GM12873 (cell line): ENCODE results near the gene TMEM119.
A peak's percentile ranks its signal among the peaks of the same experiment; 100 is the strongest.

Experiments
- CTCF ChIP-seq: IDR thresholded peaks from 2 replicates; pipeline ENCODE4 v1.5.1; 2012; ENCODE audit warnings: low read depth, mild to moderate bottlenecking, moderate library complexity, low read length, control low read depth; ENCODE audit not compliant: insufficient read depth; ENCODE audit errors: missing control alignments

The TMEM119 gene

DNA sequence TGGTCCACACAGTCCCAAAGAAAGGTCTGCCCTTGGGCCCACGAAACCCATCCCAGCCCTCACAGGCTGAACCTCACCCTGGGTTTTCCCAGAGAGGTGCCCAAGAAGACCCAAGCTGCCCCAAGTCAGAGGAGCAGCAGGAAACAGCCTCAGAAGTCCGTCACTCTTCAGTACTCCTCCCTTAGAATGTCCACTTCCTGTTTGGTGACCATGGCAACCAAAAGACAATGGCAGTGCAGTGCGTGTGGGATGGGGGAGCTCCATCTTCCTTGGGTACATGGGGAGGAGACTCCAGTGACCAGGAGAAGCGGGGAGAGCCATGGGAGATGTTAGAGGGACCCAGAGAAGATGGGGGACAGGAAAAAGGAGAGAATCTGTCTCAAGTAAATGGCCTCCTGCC is 24.5 kb upstream of the TMEM119 start:
- TF ChIP-seq CTCF, result no peak

- no peak for TF ChIP-seq CTCF
These were observed 23.3 kb upstream of the TMEM119 start for GRCh38 chr12:108621161-108621560.

- TF ChIP-seq CTCF, result no peak
These were observed 22.5 kb upstream of the TMEM119 start for GRCh38 chr12:108620236-108620879.

DNA sequence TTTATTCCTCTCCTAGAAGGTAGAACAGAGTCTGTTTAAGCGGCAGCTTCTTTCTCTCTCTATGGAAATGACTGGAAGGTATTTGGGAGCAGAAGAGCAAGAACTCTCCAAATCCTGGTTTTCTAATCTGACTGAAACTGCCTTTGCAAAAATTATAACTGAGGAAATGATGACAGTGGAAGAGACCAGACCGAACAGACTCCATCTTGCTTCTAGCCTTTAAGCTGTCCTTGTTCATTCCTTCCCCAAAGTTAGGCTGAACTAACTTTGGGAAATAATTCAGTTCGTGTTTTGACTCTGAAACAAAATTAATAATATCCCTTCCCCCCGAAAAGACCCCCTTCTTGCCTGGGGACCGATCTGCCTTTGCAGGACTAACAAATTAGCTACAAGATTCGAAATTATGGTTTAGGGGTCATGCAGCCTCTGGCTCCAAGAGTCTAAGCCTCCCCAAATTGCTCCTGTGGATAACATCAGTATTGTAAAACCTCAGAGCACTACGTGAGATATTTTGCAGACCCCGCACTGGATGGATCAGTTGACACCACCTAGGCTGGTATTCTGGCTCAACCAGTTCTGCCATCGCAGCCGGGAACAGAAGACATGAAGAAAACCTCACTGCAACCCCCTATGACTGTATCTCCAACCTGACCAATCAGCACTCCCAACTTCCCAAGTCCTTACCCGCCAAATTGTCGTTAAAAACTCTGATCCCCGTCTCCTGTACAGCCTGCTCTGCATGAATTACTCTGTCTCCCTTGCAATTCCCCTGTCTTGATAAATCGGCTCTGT is 21.7 kb upstream of the TMEM119 start:
- TF ChIP-seq CTCF, result no peak

DNA sequence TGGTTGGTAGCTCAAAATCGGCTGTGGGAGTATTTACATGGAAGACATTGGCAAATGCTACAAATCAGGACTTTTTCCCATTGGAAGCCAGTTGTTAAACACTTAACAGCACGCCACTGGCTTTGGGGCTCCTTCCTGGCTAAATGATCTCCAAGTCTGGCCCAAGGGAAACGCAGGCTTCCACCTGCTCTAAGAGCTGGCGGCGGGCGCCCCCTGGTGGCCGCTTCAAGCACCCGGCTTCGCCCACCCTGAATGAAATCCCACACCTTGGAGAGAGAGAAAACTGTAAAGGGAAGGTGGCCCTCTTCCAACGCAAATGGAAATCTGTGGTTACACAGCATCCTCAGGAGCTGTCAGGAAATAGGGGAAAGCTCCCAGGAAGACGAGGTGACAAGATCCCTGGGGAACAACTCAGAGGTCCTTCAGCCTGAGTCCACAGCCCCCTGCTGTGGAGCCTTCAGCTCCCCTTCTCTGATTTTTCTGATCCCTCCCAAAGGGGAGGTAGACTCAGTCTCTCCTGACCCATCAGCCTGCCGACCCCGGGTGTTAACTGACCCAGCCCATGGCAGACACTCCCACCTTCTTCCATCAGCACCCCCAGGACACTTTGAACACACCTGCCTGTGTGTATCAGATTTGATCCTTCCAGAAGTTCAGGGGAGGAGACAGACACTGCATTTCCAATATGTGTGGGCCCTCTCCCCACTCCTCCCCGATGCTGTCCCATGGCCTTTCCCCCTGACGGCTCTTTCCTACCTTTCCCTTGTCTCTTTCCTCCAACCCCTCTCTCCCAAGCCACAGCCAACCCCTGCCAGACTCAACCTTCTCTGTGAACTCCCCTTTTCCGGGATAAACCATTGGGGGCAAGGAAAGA is 20.4 kb upstream of the TMEM119 start:
- peak; percentile 91 for TF ChIP-seq CTCF

DNA sequence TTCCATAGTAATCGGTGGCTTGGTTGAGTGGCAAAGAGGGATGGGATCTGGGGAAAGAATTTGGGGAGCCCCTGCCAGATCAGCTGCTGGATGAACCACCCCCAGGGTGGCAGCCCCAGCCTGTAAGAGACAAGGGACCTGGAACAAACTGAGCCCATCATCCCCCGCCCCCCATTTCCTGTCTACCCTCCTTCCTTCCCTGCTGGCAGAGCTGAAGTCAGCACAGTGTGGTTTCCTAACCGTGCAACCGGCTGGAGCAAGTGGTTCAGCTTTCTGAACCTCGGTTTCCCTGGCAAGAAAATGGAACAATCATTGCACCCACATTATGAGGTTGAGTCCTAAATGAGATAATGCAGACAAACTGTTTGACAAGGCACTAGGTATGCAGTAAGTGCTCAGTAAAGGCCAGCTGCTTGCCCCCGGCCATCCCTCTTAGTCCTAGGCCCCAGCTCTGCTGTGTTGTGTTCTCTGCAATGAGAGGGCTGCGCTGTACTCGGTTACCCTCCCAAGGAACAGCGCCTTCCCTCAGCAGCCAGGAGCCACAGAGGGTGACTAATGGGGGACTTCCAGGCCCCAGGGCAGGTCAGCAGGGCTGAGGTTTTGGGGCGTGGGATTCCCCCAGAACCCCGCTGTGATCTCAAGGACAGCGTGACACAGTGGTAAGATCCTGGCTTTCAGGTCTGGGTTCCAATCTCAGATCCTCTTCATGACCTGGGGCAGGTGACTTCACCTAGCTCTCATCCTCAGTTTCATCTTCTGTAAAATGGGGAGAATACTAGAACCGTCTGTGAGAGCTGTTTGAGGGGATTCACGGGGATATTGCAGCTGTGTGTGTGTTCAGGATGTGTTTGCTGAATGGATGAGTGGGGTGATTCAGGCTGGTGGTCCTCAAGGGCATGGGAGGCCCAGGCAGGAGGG is 19.3 kb upstream of the TMEM119 start:
- peak; percentile 7 for TF ChIP-seq CTCF

- no peak for TF ChIP-seq CTCF
These were observed 18.5 kb upstream of the TMEM119 start for GRCh38 chr12:108616359-108616758.
